Vagina (tissue), 2 donors: ENCODE data around the gene C5orf15.

Experiments
- POLR2A ChIP-seq, 2 donors: fragments of 450-650 bp; IDR thresholded peaks; one replicate each; pipeline ENCODE4 v1.6.1; 2017; ENCODE audit warnings: antibody characterized with exemption in 2 of 2, mild to moderate bottlenecking in 2 of 2, moderate library complexity in 2 of 2
- POLR2AphosphoS5 ChIP-seq, 2 donors: sonication (generic); formaldehyde crosslinking; IDR thresholded peaks; one replicate each; pipeline ENCODE4 v1.9.0; 2017; ENCODE audit warnings: antibody characterized with exemption in 2 of 2, mild to moderate bottlenecking in 2 of 2, low read depth in 1 of 2; ENCODE audit not compliant: insufficient read depth in 1 of 2
- TF ChIP-seq, protein P1 (sequence below), 3 experiments: fragments of 450-650 bp in 2 of 3; fragments of 200-600 bp in 1 of 3; sonication (generic) in 1 of 3; IDR thresholded peaks; one replicate each; pipeline ENCODE4 v1.5.1; 2017 to 2019; ENCODE audit warnings: antibody characterized with exemption in 3 of 3, mild to moderate bottlenecking in 2 of 3, moderate library complexity in 2 of 3

DNA sequence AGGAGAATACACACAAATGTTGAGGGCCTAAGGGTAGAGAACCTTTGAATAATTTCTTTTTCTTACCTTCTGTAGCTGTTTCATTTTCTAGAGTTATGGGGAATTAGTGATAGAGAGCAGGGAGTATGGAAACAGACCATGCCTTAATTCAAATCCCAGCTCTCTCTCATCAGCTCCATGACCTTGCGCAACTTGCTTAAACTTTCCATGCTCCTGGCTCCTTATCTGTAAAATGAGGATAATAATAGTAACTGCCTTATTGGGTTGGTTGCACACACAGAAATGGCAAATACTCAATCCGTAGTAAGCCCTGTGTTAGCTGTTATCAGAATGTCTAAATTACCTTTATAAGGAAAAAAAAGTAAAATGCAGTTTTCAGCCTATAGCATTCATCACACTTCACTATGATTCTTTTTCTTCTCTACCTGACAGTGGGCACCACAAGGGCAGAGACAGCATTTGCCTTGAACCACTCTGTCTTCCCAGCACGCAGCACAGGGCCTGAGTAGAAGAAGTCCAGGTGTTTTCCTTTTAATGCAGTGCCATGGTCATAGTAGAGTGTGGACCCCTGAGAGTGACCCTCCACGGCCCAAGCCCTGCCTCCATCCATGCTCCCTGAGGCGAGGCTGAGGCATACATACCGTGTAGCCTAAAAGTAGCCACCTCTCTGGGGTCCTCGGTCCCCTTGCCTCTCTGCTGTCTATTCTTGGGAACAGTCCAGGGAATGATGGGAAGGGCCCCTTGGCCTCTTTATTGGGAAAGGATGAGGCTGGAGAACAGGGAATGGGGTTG is 17.4 kb downstream of the C5orf15 start:
- TF ChIP-seq, protein P1, sequence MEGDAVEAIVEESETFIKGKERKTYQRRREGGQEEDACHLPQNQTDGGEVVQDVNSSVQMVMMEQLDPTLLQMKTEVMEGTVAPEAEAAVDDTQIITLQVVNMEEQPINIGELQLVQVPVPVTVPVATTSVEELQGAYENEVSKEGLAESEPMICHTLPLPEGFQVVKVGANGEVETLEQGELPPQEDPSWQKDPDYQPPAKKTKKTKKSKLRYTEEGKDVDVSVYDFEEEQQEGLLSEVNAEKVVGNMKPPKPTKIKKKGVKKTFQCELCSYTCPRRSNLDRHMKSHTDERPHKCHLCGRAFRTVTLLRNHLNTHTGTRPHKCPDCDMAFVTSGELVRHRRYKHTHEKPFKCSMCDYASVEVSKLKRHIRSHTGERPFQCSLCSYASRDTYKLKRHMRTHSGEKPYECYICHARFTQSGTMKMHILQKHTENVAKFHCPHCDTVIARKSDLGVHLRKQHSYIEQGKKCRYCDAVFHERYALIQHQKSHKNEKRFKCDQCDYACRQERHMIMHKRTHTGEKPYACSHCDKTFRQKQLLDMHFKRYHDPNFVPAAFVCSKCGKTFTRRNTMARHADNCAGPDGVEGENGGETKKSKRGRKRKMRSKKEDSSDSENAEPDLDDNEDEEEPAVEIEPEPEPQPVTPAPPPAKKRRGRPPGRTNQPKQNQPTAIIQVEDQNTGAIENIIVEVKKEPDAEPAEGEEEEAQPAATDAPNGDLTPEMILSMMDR (IDR thresholded peaks at IDR 0.05), result no peak
- no peak for TF ChIP-seq POLR2AphosphoS5 (IDR thresholded peaks at IDR 0.05; ENCODE audit: insufficient read depth in 1 of 2, low read depth in 1 of 2)
- no peak for TF ChIP-seq POLR2A (IDR thresholded peaks at IDR 0.05)
